ENCODE data around the gene C19orf38.

DNA sequence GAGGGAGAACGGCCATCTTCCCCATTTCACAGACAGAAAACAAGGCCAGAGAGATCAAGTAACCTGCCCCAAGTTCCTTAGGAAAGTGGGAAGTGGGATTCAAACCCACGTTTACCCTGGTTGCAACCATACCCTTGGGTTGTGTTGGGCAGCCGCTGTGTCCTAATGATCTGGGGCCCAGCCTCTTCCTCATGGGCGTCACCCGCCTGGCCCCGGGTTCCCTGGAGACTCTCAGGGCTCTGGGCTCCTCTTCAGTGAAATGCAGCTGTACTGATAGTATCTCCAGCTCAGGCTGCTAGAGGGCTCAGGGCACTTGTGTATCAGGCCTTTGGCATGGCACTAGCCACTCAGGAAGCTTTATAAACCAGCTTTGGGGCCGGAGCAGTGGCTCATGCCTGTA, 22.0 kb upstream of the C19orf38 start:
- no peak for TF ChIP-seq CTCF (conservative IDR thresholded peaks at IDR 0.05 in 1 of 2, IDR thresholded peaks at IDR 0.05 in 1 of 2; ENCODE audit: extremely low read depth in 1 of 2, insufficient read depth in 1 of 2, low read depth in 1 of 2, low read length in 2 of 2)
- TF ChIP-seq EZH2 (IDR thresholded peaks at IDR 0.05; ENCODE audit: borderline replicate concordance, low read length): no peak

Measured in mammary epithelial cell (primary cell).